ENCODE measurements around the gene GTF2B. TPM values are rescaled to one million over a fixed set of nuclear protein-coding genes. Genes with fewer than 3 reads are reported as not detected.
"Not testable (repeated sequence)": the region's sequence is repeated elsewhere in the genome, so short reads cannot be mapped to it uniquely, and the experiment has no call there.

GTF2B gene
- total RNA-seq: 52.7 TPM

GRCh38 chr1:88891318-88891950, at the start of gene GTF2B:
GTF2B (minus strand) TSS chr1:88891567; CDS start chr1:88891499, 68 bp downstream.
- peak within 1 kb of the TSS; percentile 91 to 97 (median 93) for H3K4me3 ChIP-seq (ENCODE audit: low read length in 3 of 3)
- peak within 1 kb of the TSS; percentile 96 to 97 (median 96) for H3K9ac ChIP-seq (ENCODE audit: low read depth in 1 of 3, low read length in 3 of 3)
- H3K27ac ChIP-seq (ENCODE audit: low read depth, low read length): peak within 1 kb of the TSS; percentile 91
- peaks cover 10 to 15% (median 14%) of the 10 kb centered on the region in 3 donors for H3K4me1 ChIP-seq (ENCODE audit: control insufficient read depth in 3 of 3, insufficient read depth in 3 of 3, low read length in 3 of 3)
- no peaks in the 10 kb centered on the region for H3K27me3 ChIP-seq (ENCODE audit: control insufficient read depth in 3 of 3, insufficient read depth in 3 of 3, low read length in 3 of 3)
- H3K36me3 ChIP-seq (ENCODE audit: control insufficient read depth in 3 of 3, insufficient read depth in 3 of 3, low read length in 3 of 3): peaks cover 0 to 4% (median 0%) of the 10 kb centered on the region in 3 donors
- no peaks in the 10 kb centered on the region for H3K9me3 ChIP-seq (ENCODE audit: control insufficient read depth in 3 of 3, low read length in 3 of 3)

- not testable (repeated sequence) for H3K27ac ChIP-seq (ENCODE audit: low read depth, low read length); H3K9ac ChIP-seq (ENCODE audit: low read depth in 1 of 3, low read length in 3 of 3); H3K9me3 ChIP-seq (ENCODE audit: control insufficient read depth in 3 of 3, low read length in 3 of 3); H3K4me3 ChIP-seq (ENCODE audit: low read length in 3 of 3); H3K4me1 ChIP-seq (ENCODE audit: control insufficient read depth in 3 of 3, insufficient read depth in 3 of 3, low read length in 3 of 3); H3K27me3 ChIP-seq (ENCODE audit: control insufficient read depth in 3 of 3, insufficient read depth in 3 of 3, low read length in 3 of 3)
- H3K36me3 ChIP-seq (ENCODE audit: control insufficient read depth in 3 of 3, insufficient read depth in 3 of 3, low read length in 3 of 3): peaks cover 0 to 34% (median 32%) of the 10 kb centered on the region in 3 donors
These were observed 47.2 kb upstream of the GTF2B start for GRCh38 chr1:88938528-88938927.

GRCh38 chr1:88936760-88937342, 45.5 kb upstream of the GTF2B start:
- no peaks in the 10 kb centered on the region for H3K4me1 ChIP-seq (ENCODE audit: control insufficient read depth in 3 of 3, insufficient read depth in 3 of 3, low read length in 3 of 3)
- H3K4me3 ChIP-seq (ENCODE audit: low read length in 3 of 3): no peak overlapping the region
- H3K9me3 ChIP-seq (ENCODE audit: control insufficient read depth in 3 of 3, low read length in 3 of 3): no peaks in the 10 kb centered on the region
- H3K27me3 ChIP-seq (ENCODE audit: control insufficient read depth in 3 of 3, insufficient read depth in 3 of 3, low read length in 3 of 3): no peaks in the 10 kb centered on the region
- no peak overlapping the region for H3K27ac ChIP-seq (ENCODE audit: low read depth, low read length)
- no peak overlapping the region for H3K9ac ChIP-seq (ENCODE audit: low read depth in 1 of 3, low read length in 3 of 3)
- peaks cover 0 to 34% (median 20%) of the 10 kb centered on the region in 3 donors for H3K36me3 ChIP-seq (ENCODE audit: control insufficient read depth in 3 of 3, insufficient read depth in 3 of 3, low read length in 3 of 3)

- Histone ChIP-seq H3K27ac (ENCODE audit: low read depth, low read length) (no peak overlapping the region), H3K4me1 (ENCODE audit: control insufficient read depth in 3 of 3, insufficient read depth in 3 of 3, low read length in 3 of 3) (no peaks in the 10 kb centered on the region), H3K9me3 (ENCODE audit: control insufficient read depth in 3 of 3, low read length in 3 of 3) (no peaks in the 10 kb centered on the region), H3K36me3 (ENCODE audit: control insufficient read depth in 3 of 3, insufficient read depth in 3 of 3, low read length in 3 of 3) (peaks cover 0 to 35% (median 20%) of the 10 kb centered on the region in 3 donors), H3K27me3 (ENCODE audit: control insufficient read depth in 3 of 3, insufficient read depth in 3 of 3, low read length in 3 of 3) (no peaks in the 10 kb centered on the region), H3K4me3 (ENCODE audit: low read length in 3 of 3) (no peak overlapping the region), H3K9ac (ENCODE audit: low read depth in 1 of 3, low read length in 3 of 3) (no peak overlapping the region)
These were observed 44.8 kb upstream of the GTF2B start for GRCh38 chr1:88936223-88936523.

- Histone ChIP-seq H3K9me3 (ENCODE audit: control insufficient read depth in 3 of 3, low read length in 3 of 3) (no peaks in the 10 kb centered on the region), H3K4me3 (ENCODE audit: low read length in 3 of 3) (no peak overlapping the region), H3K9ac (ENCODE audit: low read depth in 1 of 3, low read length in 3 of 3) (no peak overlapping the region), H3K27ac (ENCODE audit: low read depth, low read length) (no peak overlapping the region), H3K4me1 (ENCODE audit: control insufficient read depth in 3 of 3, insufficient read depth in 3 of 3, low read length in 3 of 3) (no peaks in the 10 kb centered on the region), H3K27me3 (ENCODE audit: control insufficient read depth in 3 of 3, insufficient read depth in 3 of 3, low read length in 3 of 3) (no peaks in the 10 kb centered on the region), H3K36me3 (ENCODE audit: control insufficient read depth in 3 of 3, insufficient read depth in 3 of 3, low read length in 3 of 3) (peaks cover 0 to 31% (median 20%) of the 10 kb centered on the region in 3 donors)
These were observed 44.3 kb upstream of the GTF2B start for GRCh38 chr1:88935522-88936222.

GRCh38 chr1:88930176-88930575, 38.8 kb upstream of the GTF2B start:
- H3K27ac ChIP-seq (ENCODE audit: low read depth, low read length); H3K9ac ChIP-seq (ENCODE audit: low read depth in 1 of 3, low read length in 3 of 3); H3K27me3 ChIP-seq (ENCODE audit: control insufficient read depth in 3 of 3, insufficient read depth in 3 of 3, low read length in 3 of 3); H3K4me1 ChIP-seq (ENCODE audit: control insufficient read depth in 3 of 3, insufficient read depth in 3 of 3, low read length in 3 of 3); H3K4me3 ChIP-seq (ENCODE audit: low read length in 3 of 3); H3K9me3 ChIP-seq (ENCODE audit: control insufficient read depth in 3 of 3, low read length in 3 of 3): not testable (repeated sequence)
- peaks cover 2 to 17% (median 9%) of the 10 kb centered on the region in 3 donors for H3K36me3 ChIP-seq (ENCODE audit: control insufficient read depth in 3 of 3, insufficient read depth in 3 of 3, low read length in 3 of 3)

GRCh38 chr1:88923224-88923623, 31.9 kb upstream of the GTF2B start:
- no peaks in the 10 kb centered on the region for H3K4me1 ChIP-seq (ENCODE audit: control insufficient read depth in 3 of 3, insufficient read depth in 3 of 3, low read length in 3 of 3)
- H3K36me3 ChIP-seq (ENCODE audit: control insufficient read depth in 3 of 3, insufficient read depth in 3 of 3, low read length in 3 of 3): peaks cover 10 to 17% (median 16%) of the 10 kb centered on the region in 3 donors
- H3K27ac ChIP-seq (ENCODE audit: low read depth, low read length): no peak overlapping the region
- H3K9ac ChIP-seq (ENCODE audit: low read depth in 1 of 3, low read length in 3 of 3): no peak overlapping the region
- H3K9me3 ChIP-seq (ENCODE audit: control insufficient read depth in 3 of 3, low read length in 3 of 3): peaks cover under 1 to 5% (median 3%) of the 10 kb centered on the region in 3 donors
- H3K4me3 ChIP-seq (ENCODE audit: low read length in 3 of 3): no peak overlapping the region
- no peaks in the 10 kb centered on the region for H3K27me3 ChIP-seq (ENCODE audit: control insufficient read depth in 3 of 3, insufficient read depth in 3 of 3, low read length in 3 of 3)

- H3K4me3 ChIP-seq (ENCODE audit: low read length in 3 of 3): no peak overlapping the region
- peaks cover 3 to 6% (median 4%) of the 10 kb centered on the region in 3 donors for H3K9me3 ChIP-seq (ENCODE audit: control insufficient read depth in 3 of 3, low read length in 3 of 3)
- no peaks in the 10 kb centered on the region for H3K4me1 ChIP-seq (ENCODE audit: control insufficient read depth in 3 of 3, insufficient read depth in 3 of 3, low read length in 3 of 3)
- no peaks in the 10 kb centered on the region for H3K27me3 ChIP-seq (ENCODE audit: control insufficient read depth in 3 of 3, insufficient read depth in 3 of 3, low read length in 3 of 3)
- no peak overlapping the region for H3K27ac ChIP-seq (ENCODE audit: low read depth, low read length)
- no peak overlapping the region for H3K9ac ChIP-seq (ENCODE audit: low read depth in 1 of 3, low read length in 3 of 3)
- H3K36me3 ChIP-seq (ENCODE audit: control insufficient read depth in 3 of 3, insufficient read depth in 3 of 3, low read length in 3 of 3): peaks cover 10 to 17% (median 16%) of the 10 kb centered on the region in 3 donors
These were observed 30.8 kb upstream of the GTF2B start for GRCh38 chr1:88922214-88922613.

- no peaks in the 10 kb centered on the region for H3K27me3 ChIP-seq (ENCODE audit: control insufficient read depth in 3 of 3, insufficient read depth in 3 of 3, low read length in 3 of 3)
- H3K9me3 ChIP-seq (ENCODE audit: control insufficient read depth in 3 of 3, low read length in 3 of 3): peaks cover 3 to 6% (median 4%) of the 10 kb centered on the region in 3 donors
These were observed 29.5 kb upstream of the GTF2B start for GRCh38 chr1:88920845-88921244.

More at GRCh38 chr1:88920845-88921244, 29.5 kb upstream of the GTF2B start:
- Histone ChIP-seq H3K4me1 (ENCODE audit: control insufficient read depth in 3 of 3, insufficient read depth in 3 of 3, low read length in 3 of 3) (no peaks in the 10 kb centered on the region), H3K27ac (ENCODE audit: low read depth, low read length) (no peak overlapping the region), H3K9ac (ENCODE audit: low read depth in 1 of 3, low read length in 3 of 3) (no peak overlapping the region), H3K36me3 (ENCODE audit: control insufficient read depth in 3 of 3, insufficient read depth in 3 of 3, low read length in 3 of 3) (peaks cover 10 to 17% (median 16%) of the 10 kb centered on the region in 3 donors), H3K4me3 (ENCODE audit: low read length in 3 of 3) (no peak overlapping the region)

All from skeletal muscle tissue (tissue), 4 donors.